DMS153 treated with DMSO at 0.1 percent for 48 hours (cell line): ENCODE measurements around the gene ZNF81.
"Not testable (repeated sequence)": the region's sequence is repeated elsewhere in the genome, so short reads cannot be mapped to it uniquely, and the experiment has no call there.

Experiments
- DNase-seq: peaks from one replicate; lab custom pipeline; 2025; ENCODE audit not compliant: unreplicated experiment; lab: John Stamatoyannopoulos, UW

Gene ZNF81

DNA sequence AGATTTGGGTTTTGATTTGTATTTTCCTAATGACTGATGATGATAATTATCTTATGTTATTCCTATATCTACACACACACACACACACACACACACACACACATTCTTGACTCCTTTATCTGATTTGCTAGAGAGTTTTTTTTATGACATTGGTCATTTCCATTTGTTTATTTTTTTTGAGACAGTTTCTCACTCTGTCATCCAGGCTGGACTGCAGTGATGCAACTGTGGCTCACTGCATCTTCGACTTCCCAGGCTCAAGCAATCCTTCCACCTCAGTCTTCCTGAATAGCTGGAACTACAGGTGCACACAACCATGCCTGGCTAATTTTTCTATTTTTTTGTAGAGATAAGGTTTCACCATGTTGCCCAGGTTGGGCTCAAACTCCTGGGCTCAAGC, 6.7 kb downstream of the ZNF81 start:
- DNase-seq, result no peak

DNA sequence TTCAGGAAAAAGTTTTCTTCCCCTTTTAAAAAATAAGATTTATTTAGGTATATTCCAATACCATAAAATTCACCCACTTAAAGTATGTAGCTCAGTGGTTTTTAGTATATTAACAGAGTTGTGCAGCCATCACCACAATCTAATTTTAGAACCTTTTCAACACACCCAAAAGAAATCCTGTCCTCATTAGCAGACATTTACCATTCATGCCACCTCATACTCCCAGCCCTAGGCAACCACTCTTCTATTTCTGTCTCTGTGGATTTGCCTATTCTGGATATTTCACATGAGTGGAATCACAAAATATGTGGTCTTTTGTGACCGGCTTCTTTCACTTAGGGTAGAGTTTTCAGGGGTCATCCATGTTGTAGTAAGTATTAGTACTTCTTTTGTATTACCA, 7.4 kb downstream of the ZNF81 start:
- DNase-seq, result no peak

DNA sequence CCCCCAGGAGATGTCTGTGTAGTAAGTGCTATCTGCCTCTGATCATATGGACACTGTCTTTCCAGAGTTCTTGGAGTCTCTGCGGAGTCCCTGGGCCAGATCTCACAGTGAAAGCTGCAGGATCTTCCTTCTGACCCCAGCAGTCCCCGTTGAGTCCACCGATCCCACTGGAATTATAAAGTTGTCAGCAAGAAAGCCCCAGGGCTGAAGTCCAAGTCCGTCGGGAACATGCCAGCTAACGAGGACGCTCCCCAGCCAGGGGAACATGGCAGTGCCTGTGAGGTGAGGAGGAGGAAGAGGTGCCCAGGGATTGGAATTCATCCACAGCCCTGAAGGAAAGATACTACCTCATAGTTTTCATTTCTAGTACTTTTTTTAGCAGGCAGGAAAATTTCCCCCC, 9.3 kb downstream of the ZNF81 start:
- no peak for DNase-seq

DNA sequence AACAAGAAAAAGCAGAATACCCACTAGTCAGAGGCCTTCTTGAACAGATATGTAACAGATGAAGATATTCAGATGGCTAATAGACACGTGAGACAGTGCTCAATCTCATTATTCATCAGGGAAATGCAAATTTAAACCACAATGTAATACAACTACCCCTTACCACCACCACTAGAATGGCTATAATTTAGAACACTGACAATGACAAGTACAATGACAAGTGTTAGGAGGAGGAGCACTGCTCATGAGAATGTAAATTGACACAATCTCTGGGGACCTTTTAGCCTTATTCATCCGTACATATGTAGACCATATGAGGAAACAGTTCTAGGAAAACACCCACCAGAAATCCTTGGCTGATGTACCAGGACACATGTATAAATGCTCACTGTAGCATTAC, 13.1 kb downstream of the ZNF81 start:
- DNase-seq, result no peak

DNA sequence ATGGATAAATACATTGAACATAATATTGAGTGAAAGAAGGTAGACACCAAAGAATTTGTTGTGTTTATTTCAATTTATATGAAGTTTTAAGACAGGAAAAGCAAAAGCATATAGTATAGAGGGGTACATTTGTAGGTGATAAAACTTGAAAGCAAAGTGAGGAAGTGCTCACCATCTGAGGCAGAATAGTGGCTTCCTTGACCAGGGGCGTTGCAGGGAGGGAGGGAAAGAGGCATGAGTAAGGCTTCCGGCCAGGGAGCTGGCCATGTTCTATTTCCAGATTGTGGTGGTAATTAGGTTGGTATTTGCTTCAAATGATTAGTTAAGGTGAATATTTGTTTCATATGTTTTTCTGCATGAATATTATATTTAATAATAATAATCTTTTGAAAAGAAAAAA, 13.7 kb downstream of the ZNF81 start:
- DNase-seq, result not testable (repeated sequence)

DNA sequence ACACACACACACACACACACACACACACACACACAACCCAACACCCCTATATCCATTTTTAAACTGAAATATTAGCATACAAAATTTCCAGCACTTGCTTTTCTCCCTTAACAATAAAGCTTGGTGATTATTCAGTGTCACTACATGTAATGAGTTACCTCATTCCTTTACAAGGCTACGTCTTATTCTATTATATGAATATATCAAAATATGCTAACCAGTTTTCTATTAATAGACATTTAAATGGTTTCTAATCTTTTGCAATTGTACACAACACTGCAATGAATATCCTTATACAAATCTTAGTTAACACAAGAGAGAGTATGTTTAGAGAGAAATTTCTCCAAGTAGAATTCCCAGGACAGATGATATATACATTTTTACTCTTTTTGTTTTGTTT, 14.2 kb downstream of the ZNF81 start:
- DNase-seq, result no peak

DNA sequence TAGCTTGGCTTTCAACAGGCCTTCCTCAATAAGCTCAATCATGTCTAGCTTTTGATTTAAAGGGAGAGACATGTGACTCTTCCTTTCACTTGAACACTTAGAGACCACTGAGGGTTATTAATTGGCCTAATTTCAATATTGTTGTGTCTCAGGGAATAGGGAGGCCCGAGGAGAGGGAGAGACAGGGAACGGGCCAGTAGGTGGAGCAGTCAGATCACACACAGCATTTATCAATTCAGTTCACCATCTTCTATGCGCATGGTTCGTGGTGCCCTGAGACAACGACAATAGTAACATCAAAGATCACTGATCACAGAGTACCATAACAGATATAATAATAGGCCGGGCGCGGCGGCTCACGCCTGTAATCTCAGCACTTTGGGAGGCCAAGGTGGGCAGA, 17.8 kb downstream of the ZNF81 start:
- DNase-seq, result no peak

DNA sequence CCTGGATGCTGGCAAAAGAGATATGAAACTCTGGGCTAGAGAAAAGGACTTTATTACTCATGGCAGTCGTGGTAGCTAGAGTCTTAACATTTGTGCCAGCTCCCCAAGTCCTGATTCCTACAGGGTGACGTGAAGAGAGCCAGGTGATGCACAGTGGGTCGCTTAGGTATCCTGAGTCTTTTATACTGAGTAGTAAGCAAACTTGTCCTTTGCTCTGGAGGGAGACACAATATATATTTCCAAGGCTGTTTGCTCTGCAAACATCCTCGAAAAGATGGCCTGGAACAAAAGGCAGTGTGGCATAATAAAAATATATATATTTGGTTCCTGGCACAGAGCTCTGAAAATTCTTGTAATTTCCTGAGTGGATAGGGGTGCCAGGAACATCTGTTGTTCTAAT, 23.0 kb downstream of the ZNF81 start:
- DNase-seq, result no peak

DNA sequence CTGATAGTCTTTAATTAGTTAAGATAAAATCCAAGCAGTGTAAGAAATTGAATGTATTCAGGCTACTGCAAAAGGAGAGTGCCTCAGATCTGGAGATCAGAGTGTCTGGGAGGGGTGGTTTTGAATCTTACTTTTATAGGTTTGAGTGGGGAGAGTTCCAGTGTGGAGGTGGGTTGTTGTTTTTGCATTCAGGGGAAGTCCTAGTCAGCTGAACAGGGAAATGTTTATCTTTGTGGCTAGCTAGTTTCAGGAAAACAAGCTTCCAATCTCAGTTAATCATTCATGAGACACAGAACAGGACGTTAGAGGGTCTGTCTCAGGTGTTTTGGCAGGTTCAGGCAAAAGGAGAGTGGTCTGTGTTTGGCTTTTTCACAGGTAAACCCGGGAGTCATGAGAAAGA, 26.0 kb downstream of the ZNF81 start:
- no peak for DNase-seq

DNA sequence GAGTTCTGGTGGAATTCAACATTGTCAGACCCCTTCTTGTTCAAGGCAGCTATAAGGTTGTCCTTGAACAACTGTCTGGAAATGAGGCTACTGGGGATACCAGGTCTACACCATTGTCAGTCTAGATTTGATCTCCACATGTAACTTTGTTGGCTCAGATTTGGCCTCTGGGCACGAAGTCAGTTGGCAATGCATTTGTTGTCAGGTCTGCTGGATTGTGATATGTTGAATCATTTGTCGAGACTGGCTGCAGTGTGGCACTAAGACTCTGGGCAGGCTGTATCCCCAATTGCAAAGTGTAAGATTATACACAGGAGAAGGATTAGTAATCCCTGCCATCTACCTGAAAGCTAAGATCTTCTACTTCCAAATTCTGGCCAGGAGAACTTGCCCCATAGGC, 26.5 kb downstream of the ZNF81 start:
- DNase-seq, result no peak

DNA sequence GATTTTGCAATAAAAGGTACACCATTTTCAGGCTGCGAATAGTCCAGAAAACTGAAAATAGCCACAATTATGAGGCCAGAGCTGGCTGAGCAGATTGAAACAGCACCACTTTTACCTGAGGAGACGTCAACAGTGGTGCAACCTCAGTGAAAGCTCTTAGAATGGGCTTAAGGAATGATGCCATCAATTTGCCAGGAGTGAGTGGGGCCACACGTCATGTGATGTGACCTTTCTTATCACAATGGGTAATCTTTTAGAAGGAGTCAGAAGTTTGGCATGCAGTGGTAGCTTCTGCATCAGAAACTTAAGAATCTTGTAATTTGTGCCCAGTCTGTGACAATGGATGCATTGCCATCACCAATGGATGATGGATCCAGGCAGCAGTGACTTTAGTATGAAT, 27.6 kb downstream of the ZNF81 start:
- DNase-seq, result no peak

DNA sequence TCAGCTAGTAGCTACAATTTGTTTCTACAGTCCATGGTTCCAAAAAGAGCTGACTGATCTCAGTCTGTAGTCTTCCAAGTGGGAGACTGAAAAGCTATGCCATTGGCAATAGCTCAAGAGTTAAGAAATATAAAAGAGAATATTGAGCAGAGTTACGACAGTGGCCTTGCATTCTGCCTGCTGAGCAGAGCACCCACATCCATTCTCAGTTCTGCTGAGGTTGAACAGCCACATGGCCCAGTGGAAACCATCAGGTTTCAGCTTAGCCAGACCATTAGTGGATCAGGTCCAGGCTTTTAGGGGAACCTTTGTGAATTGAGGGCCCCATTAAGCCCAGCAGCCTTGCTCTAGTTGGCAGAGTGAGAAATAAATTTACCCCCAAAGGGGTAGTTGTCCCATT, 28.1 kb downstream of the ZNF81 start:
- no peak for DNase-seq

DNA sequence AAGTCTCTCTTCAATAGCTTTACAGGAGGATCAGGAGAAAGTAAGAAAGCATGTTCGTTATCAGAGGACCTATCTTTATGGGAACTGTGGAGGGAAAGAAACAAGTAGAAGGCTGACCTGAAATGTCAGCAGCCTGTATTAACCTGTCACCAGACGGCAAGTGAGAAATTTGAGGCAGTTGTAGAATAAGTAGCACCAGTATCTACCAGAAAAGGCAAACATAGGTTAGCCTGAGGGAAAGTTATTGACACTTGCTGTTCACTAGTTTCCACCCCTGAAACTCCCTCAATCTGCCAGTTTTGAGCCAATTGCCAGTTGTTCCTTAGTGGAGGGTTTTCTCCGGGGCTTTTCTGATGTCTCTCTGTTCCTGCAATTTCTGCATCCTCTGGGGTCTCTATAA, 36.4 kb downstream of the ZNF81 start:
- DNase-seq, result no peak

DNA sequence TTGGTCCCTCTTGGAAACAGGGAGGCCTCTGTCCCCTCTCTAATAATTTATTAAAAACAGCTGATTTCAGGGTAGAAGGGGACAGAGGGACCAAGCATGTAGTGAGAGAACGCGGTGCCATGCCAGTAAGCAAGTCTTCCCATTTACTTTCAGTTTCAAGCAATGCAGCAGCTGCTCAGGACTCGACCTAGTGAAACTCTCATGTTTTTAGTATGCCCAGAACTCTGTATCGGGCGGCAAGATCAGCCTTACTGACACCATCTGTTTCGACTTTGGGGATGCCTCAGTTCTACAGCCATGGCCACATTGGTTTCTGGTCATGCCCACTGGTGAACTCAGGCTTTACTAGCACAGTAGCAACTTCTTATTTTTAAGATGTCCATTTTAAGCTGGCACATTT, 40.6 kb downstream of the ZNF81 start:
- DNase-seq, result no peak

DNA sequence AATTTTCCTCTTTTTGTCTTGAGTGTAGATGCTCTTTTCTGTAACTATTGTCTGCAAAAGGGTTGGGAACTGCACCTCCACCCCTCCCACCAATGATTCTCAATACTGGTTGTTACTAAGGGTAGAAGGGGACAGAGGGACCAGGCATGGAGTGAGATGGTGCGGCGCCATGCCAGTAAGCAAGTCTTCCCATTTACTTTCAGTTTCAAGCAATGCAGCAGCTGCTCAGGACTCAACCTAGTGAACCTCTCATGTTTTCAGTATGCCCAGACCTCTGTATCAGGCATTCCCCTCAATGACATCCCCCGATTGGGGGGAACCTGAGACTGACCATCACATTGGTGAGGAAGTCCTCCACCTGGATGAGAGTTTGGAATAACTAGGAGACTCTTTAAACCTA, 41.5 kb downstream of the ZNF81 start:
- no peak for DNase-seq

DNA sequence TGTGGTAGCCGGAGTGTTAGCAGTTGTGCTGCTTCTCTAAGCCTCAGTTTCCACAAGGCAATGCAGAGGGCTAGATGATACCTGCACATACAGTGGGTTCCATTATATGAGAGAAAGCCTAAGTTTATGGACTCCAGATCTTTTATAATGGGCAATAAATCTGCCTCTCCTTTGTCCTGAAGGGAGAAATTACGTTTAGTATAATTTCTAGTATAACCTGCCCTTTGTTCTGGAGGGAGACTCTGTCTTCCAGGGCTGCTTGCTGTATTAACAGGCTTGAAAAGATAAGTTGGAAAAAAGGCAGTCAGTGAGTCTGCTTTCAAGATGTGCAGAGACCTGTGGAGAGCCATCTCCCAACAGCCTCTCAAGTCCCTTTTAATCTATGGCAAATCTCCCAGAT, 42.8 kb downstream of the ZNF81 start:
- DNase-seq, result no peak

DNA sequence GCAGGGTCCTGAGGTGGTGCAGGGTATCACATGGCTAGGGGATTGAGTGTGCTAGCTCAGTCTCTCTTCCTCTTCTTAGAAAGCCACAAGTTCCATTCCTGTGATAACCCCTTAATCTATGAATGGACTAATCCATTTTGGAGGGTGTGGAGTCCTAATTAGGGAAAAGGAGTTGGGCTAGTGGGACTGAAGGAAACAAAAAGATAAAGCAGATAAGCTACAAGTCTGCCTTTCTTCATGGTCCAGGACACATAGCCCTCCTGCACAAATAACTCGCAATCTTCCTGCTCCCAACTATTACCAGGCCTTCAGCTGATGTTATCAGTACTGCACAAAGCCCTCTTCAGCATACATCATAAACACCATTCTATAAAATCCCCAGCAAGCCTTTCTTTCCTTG, 44.2 kb downstream of the ZNF81 start:
- DNase-seq, result no peak

DNA sequence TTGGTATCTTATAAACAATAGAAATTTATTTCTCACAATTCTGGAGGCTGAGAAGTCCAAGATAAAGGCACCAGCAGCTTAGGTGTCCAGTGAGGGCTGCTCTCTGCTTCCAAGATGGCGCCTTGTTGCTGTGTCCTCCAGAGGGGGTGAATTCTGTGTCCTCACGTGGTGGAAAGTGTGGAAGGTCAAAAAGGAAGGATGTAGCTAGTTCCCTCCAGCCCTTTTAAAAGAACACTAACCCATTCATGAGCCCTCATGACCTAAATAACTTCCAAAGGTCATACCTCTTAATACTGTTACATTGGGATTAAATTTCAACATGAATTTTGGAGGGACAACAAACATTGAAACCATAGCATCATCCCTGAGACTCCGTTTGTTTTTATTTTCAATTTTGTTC, 48.8 kb downstream of the ZNF81 start:
- no peak for DNase-seq

DNA sequence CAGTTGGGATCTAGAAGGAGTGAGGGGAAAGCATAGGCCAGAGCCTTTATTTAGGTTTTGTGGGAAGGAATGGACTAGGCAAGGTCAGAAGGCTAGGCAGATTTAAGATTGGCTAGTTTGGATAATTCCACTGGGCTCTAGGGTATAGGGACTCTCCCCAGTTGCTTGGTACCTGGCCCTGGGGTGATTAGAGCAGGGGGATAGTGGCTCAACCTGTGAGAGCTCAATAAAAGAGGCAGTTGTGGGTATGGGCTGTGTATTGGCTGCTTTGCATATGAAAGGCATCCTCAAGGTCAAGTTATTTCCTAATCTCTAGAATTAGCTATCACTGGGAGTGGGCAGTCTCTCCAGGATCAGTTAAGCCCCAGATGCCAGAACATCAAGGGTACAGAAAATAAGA, 61.3 kb downstream of the ZNF81 start:
- no peak for DNase-seq

DNA sequence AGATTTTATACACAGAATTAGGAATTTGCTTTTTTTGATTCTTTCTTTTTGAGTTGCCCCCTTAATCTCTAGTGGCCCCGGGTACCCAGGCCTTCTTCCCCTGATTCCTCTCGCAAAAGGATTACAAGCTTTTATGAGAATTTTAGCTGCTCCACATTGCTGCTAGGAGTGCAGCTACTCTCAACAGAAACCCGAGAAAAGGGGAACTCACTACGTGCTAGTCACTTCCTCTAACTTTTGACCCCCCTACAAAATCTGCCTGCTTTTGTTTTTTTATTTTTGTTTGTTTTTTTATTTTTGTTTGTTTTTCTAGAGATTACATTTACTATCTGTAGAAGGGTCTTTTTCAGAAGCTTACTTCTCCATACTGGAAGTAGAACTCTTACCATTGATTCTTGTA, 64.1 kb downstream of the ZNF81 start:
- DNase-seq, result no peak

DNA sequence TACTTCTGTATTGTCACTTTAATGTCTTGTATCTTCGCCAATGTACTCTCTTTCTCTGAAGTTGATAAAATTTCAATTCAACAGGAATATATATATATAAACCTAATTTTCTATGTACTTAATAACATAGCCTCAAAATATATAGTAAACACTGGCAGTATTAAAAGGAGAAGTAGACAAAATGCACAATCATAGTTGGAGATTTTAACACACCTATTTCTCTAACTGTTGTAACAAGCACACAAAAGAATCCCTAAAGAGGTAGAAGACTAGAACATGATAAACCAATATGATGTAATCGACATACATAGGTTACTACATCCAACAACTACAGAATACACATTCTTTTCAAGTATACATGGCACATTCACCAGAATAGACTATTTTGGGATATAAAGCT, 65.5 kb downstream of the ZNF81 start:
- DNase-seq, result no peak

DNA sequence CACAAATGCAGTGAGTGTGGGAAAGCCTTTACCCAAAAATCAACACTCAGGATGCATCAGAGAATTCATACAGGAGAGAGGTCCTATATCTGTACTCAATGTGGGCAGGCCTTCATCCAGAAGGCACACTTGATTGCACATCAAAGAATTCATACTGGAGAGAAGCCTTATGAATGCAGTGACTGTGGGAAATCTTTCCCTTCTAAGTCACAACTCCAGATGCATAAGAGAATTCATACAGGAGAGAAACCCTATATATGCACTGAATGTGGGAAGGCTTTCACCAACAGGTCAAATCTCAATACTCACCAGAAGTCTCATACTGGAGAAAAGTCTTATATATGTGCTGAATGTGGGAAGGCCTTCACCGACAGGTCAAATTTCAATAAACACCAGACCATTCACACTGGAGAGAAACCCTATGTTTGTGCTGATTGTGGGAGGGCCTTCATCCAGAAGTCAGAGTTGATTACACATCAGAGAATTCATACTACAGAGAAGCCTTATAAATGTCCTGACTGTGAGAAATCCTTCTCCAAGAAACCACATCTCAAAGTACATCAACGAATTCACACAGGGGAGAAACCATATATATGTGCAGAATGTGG, 79.3 kb downstream of the ZNF81 start:
- no peak for DNase-seq

DNA sequence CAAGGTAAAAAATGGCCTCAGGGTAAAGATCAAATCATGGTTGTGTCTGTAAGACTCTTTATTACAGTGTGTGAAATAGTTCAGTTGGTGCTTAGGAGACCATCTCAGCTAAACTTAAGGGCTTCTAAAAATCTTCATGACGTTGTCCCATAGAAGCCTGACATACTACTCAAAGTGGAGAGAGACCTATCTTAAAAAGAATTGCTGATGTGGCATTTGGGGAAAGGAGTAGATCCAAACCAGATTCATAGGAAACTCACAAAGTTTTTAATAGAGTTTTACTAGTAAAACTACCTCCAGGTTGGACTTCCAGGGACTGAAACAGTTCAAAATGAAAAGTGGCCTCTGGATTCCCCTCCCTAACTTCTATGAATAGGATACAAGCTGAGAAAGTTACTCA, 81.6 kb downstream of the ZNF81 start:
- DNase-seq, result no peak

DNA sequence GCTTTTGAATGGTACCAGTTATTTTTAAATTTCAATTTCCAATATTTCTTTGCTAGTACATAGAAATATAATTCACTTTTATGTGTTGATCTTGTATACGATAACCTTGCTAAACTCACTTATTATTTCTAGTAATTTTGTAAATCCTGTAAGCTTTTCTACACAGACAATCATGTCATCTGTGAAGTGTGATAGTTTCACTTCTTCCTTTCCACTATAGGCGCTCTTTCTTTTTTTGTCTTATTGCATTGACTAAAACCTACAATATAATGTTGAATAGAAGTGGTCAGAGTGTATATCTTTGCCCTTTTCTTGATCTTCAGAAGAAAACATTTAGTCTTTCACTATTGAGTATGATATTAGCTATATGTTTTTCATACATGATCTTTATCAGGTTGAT, 90.5 kb downstream of the ZNF81 start:
- no peak for DNase-seq
